H1 (cell line): ENCODE results near the gene SHISAL1.

Source experiments
- CTCF ChIP-seq, 3 experiments: IDR thresholded peaks; 1 replicate in 2 of 3; 2 replicates in 1 of 3; pipeline versions ENCODE4 v1.5.1 to v1.6.1; 2011; ENCODE audit warnings: low read length in 3 of 3, mild to moderate bottlenecking in 3 of 3, inconsistent platforms in 2 of 3, low read depth in 1 of 3, moderate library complexity in 1 of 3; ENCODE audit not compliant: insufficient read depth in 1 of 3; ENCODE audit errors: control extremely low read depth in 1 of 3
- POLR2AphosphoS5 ChIP-seq: IDR thresholded peaks from 2 replicates; pipeline ENCODE4 v1.6.1; 2011; ENCODE audit warnings: low read depth, low read length
- RNF2 ChIP-seq: fragments of 200-900, 300-1000 bp; sonication (generic); IDR thresholded peaks from 2 replicates; pipeline ENCODE4 v1.7.1; 2016; ENCODE audit warnings: borderline replicate concordance, low read depth, mild to moderate bottlenecking, antibody characterized with exemption, low read length; ENCODE audit not compliant: poor library complexity, severe bottlenecking; ENCODE audit errors: missing control alignments
- YY1 ChIP-seq: IDR thresholded peaks from 2 replicates; pipeline ENCODE4 v1.6.1; 2011; ENCODE audit warnings: low read depth, mild to moderate bottlenecking, low read length
- TF ChIP-seq, protein P1 (sequence below): IDR thresholded peaks from 2 replicates; pipeline ENCODE4 v1.6.1; 2012; ENCODE audit warnings: low read length, inconsistent platforms

DNA sequence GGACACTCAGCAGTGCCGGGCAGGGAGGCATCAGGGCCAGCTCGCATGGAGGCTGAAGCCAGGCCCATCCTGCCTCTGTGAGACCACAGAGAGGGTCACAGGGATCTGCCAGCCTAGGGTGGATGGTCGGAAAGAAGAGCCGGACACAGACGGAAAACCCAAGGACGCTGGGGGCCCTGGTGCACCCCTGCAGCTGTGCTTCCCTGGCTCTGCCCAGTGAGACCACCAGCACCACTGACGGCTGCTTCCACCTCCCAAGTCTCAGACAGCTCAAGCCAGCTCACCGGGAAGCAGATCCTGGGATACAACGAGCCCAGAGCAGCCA is 42.2 kb downstream of the SHISAL1 start:
- no peak for TF ChIP-seq YY1
- TF ChIP-seq, protein P1, sequence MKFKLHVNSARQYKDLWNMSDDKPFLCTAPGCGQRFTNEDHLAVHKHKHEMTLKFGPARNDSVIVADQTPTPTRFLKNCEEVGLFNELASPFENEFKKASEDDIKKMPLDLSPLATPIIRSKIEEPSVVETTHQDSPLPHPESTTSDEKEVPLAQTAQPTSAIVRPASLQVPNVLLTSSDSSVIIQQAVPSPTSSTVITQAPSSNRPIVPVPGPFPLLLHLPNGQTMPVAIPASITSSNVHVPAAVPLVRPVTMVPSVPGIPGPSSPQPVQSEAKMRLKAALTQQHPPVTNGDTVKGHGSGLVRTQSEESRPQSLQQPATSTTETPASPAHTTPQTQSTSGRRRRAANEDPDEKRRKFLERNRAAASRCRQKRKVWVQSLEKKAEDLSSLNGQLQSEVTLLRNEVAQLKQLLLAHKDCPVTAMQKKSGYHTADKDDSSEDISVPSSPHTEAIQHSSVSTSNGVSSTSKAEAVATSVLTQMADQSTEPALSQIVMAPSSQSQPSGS = no peak
- TF ChIP-seq RNF2 = no peak
- TF ChIP-seq CTCF (IDR thresholded peaks at IDR 0.05; ENCODE audit: control extremely low read depth in 1 of 3, insufficient read depth in 1 of 3, low read depth in 1 of 3, low read length in 3 of 3) = no peak
- no peak for TF ChIP-seq POLR2AphosphoS5
